ENCODE measurements around the gene WASHC4. TPM values are rescaled to one million over a fixed set of nuclear protein-coding genes. Genes with fewer than 3 reads are reported as not detected.

The WASHC4 gene
- total and polyA plus RNA-seq, 7 experiments from 2014 or later = 31.0 to 76.8 (median 51.4) TPM

GRCh38 chr12:105071981-105072380 is 35.5 kb upstream of the WASHC4 start:
- no peak for DNase-seq
- Histone ChIP-seq H3K4me1 (ENCODE audit: control insufficient read depth in 2 of 2, insufficient read depth in 2 of 2, low read length in 2 of 2) (no peaks in the 10 kb centered on the region), H3K4me3 (ENCODE audit: low read length) (no peak overlapping the region), H3K36me3 (ENCODE audit: control insufficient read depth in 2 of 3, insufficient read depth in 3 of 3, low read length in 3 of 3) (no peaks in the 10 kb centered on the region), H3K27ac (ENCODE audit: low read depth, low read length) (no peak overlapping the region), H3K27me3 (ENCODE audit: control insufficient read depth in 2 of 2, insufficient read depth in 2 of 2, low read length in 2 of 2) (no peaks in the 10 kb centered on the region), H3K9me3 (ENCODE audit: control insufficient read depth in 2 of 3, low read length in 3 of 3) (no peaks in the 10 kb centered on the region)
- peaks cover 0 to 12% (median 0%) of the 10 kb centered on the region in 5 donors for H3K27me3 Mint-ChIP-seq
- H3K36me3 Mint-ChIP-seq = peaks cover 0 to 4% (median 0%) of the 10 kb centered on the region in 5 donors
- CTCF ChIA-PET = no interaction called here
- no peaks in the 10 kb centered on the region for H3K9me3 Mint-ChIP-seq
- H3K4me1 Mint-ChIP-seq = no peaks in the 10 kb centered on the region
- no peak overlapping the region for H3K27ac Mint-ChIP-seq
- intact Hi-C loops (cut with micrococcal nuclease) = no loop called here
- no peak overlapping the region for H3K4me3 Mint-ChIP-seq
- no peak for ATAC-seq
- POLR2A ChIA-PET = interaction anchor here (1.8 kb wide), 1 partner anchor 10 kb away, joined by 3 read pairs; no protein-coding TSS in a partner anchor

GRCh38 chr12:105072888-105073488 is 34.5 kb upstream of the WASHC4 start:
- no peaks in the 10 kb centered on the region for H3K4me1 ChIP-seq (ENCODE audit: control insufficient read depth in 2 of 2, insufficient read depth in 2 of 2, low read length in 2 of 2)
- H3K4me3 ChIP-seq (ENCODE audit: low read length) = no peak overlapping the region
- POLR2A ChIA-PET = interaction anchor here (0.7 kb wide), 1 partner anchor 8 kb away, joined by 3 read pairs; no protein-coding TSS in a partner anchor
- Mint-ChIP-seq H3K9me3 (no peaks in the 10 kb centered on the region), H3K36me3 (peaks cover 0 to 4% (median 0%) of the 10 kb centered on the region in 5 donors), H3K27ac (no peak overlapping the region), H3K4me3 (no peak overlapping the region), H3K4me1 (no peaks in the 10 kb centered on the region), H3K27me3 (peaks cover 0 to 7% (median 0%) of the 10 kb centered on the region in 5 donors)
- H3K9me3 ChIP-seq (ENCODE audit: control insufficient read depth in 2 of 3, low read length in 3 of 3) = no peaks in the 10 kb centered on the region
- DNase-seq = no peak
- intact Hi-C loops (cut with micrococcal nuclease) = no loop called here
- no peak for ATAC-seq
- CTCF ChIA-PET = no interaction called here
- no peak overlapping the region for H3K27ac ChIP-seq (ENCODE audit: low read depth, low read length)
- no peaks in the 10 kb centered on the region for H3K27me3 ChIP-seq (ENCODE audit: control insufficient read depth in 2 of 2, insufficient read depth in 2 of 2, low read length in 2 of 2)
- H3K36me3 ChIP-seq (ENCODE audit: control insufficient read depth in 2 of 3, insufficient read depth in 3 of 3, low read length in 3 of 3) = no peaks in the 10 kb centered on the region

GRCh38 chr12:105076098-105076497 is 31.4 kb upstream of the WASHC4 start:
- no peak for ATAC-seq
- no peak for DNase-seq
- peaks cover 3 to 22% (median 11%) of the 10 kb centered on the region in 5 donors for H3K27me3 Mint-ChIP-seq
- no peaks in the 10 kb centered on the region for H3K4me1 Mint-ChIP-seq
- H3K9me3 ChIP-seq (ENCODE audit: control insufficient read depth in 2 of 3, low read length in 3 of 3) = no peaks in the 10 kb centered on the region
- peaks cover 0 to 8% of the 10 kb centered on the region in 2 donors for H3K27me3 ChIP-seq (ENCODE audit: control insufficient read depth in 2 of 2, insufficient read depth in 2 of 2, low read length in 2 of 2)
- H3K27ac ChIP-seq (ENCODE audit: low read depth, low read length) = no peak overlapping the region
- ChIA-PET CTCF (no interaction called here), POLR2A (no interaction called here)
- no peak overlapping the region for H3K4me3 Mint-ChIP-seq
- H3K27ac Mint-ChIP-seq = no peak overlapping the region
- H3K4me3 ChIP-seq (ENCODE audit: low read length) = no peak overlapping the region
- H3K9me3 Mint-ChIP-seq = no peaks in the 10 kb centered on the region
- intact Hi-C loops (cut with micrococcal nuclease) = no loop called here
- peaks cover 0 to 4% (median 0%) of the 10 kb centered on the region in 5 donors for H3K36me3 Mint-ChIP-seq
- no peaks in the 10 kb centered on the region for H3K4me1 ChIP-seq (ENCODE audit: control insufficient read depth in 2 of 2, insufficient read depth in 2 of 2, low read length in 2 of 2)
- peaks cover 0 to 3% (median 0%) of the 10 kb centered on the region in 3 experiments for H3K36me3 ChIP-seq (ENCODE audit: control insufficient read depth in 2 of 3, insufficient read depth in 3 of 3, low read length in 3 of 3)

- ChIA-PET CTCF (no interaction called here), POLR2A (no interaction called here)
- Mint-ChIP-seq H3K27ac (no peak overlapping the region), H3K4me1 (no peaks in the 10 kb centered on the region), H3K9me3 (no peaks in the 10 kb centered on the region), H3K27me3 (peaks cover 7 to 22% (median 17%) of the 10 kb centered on the region in 5 donors), H3K4me3 (no peak overlapping the region), H3K36me3 (peaks cover 0 to 4% (median 0%) of the 10 kb centered on the region in 5 donors)
- DNase-seq (no peak), ATAC-seq (no peak)
- Histone ChIP-seq H3K9me3 (ENCODE audit: control insufficient read depth in 2 of 3, low read length in 3 of 3) (no peaks in the 10 kb centered on the region), H3K36me3 (ENCODE audit: control insufficient read depth in 2 of 3, insufficient read depth in 3 of 3, low read length in 3 of 3) (peaks cover 0 to 3% (median 0%) of the 10 kb centered on the region in 3 experiments), H3K4me3 (ENCODE audit: low read length) (no peak overlapping the region), H3K27me3 (ENCODE audit: control insufficient read depth in 2 of 2, insufficient read depth in 2 of 2, low read length in 2 of 2) (peaks cover 0 to 8% of the 10 kb centered on the region in 2 donors), H3K4me1 (ENCODE audit: control insufficient read depth in 2 of 2, insufficient read depth in 2 of 2, low read length in 2 of 2) (no peaks in the 10 kb centered on the region), H3K27ac (ENCODE audit: low read depth, low read length) (no peak overlapping the region)
- intact Hi-C loops (cut with micrococcal nuclease) = no loop called here
Observed at GRCh38 chr12:105076913-105077312, 30.6 kb upstream of the WASHC4 start.

- H3K4me3 Mint-ChIP-seq = no peak overlapping the region
- ATAC-seq = no peak
- Histone ChIP-seq H3K9me3 (ENCODE audit: control insufficient read depth in 2 of 3, low read length in 3 of 3) (no peaks in the 10 kb centered on the region), H3K27me3 (ENCODE audit: control insufficient read depth in 2 of 2, insufficient read depth in 2 of 2, low read length in 2 of 2) (peaks cover 2 to 8% of the 10 kb centered on the region in 2 donors), H3K27ac (ENCODE audit: low read depth, low read length) (no peak overlapping the region), H3K4me1 (ENCODE audit: control insufficient read depth in 2 of 2, insufficient read depth in 2 of 2, low read length in 2 of 2) (no peaks in the 10 kb centered on the region), H3K36me3 (ENCODE audit: control insufficient read depth in 2 of 3, insufficient read depth in 3 of 3, low read length in 3 of 3) (peaks cover 0 to 3% (median 0%) of the 10 kb centered on the region in 3 experiments), H3K4me3 (ENCODE audit: low read length) (no peak overlapping the region)
- intact Hi-C loops (cut with micrococcal nuclease) = no loop called here
- H3K27me3 Mint-ChIP-seq = peaks cover 12 to 27% (median 22%) of the 10 kb centered on the region in 5 donors
- ChIA-PET CTCF (interaction anchor here (0.6 kb wide), 1 partner anchor 948 kb away, joined by 4 read pairs; no protein-coding TSS in a partner anchor), POLR2A (no interaction called here)
- no peak for DNase-seq
- no peaks in the 10 kb centered on the region for H3K4me1 Mint-ChIP-seq
- no peaks in the 10 kb centered on the region for H3K9me3 Mint-ChIP-seq
- H3K36me3 Mint-ChIP-seq = peaks cover 0 to 7% (median 0%) of the 10 kb centered on the region in 5 donors
- H3K27ac Mint-ChIP-seq = no peak overlapping the region
Observed at GRCh38 chr12:105077435-105077834, 30.1 kb upstream of the WASHC4 start.

GRCh38 chr12:105078712-105079570 is 28.6 kb upstream of the WASHC4 start:
- Mint-ChIP-seq H3K27ac (no peak overlapping the region), H3K36me3 (peaks cover 0 to 4% (median 0%) of the 10 kb centered on the region in 5 donors), H3K9me3 (peaks cover 0 to 2% (median 0%) of the 10 kb centered on the region in 11 donors), H3K27me3 (peaks cover 27 to 42% (median 35%) of the 10 kb centered on the region in 5 donors), H3K4me1 (peaks cover 5 to 8% (median 6%) of the 10 kb centered on the region in 7 donors), H3K4me3 (no peak overlapping the region)
- intact Hi-C loops (cut with micrococcal nuclease) = no loop called here
- peaks cover 8 to 10% of the 10 kb centered on the region in 2 donors for H3K27me3 ChIP-seq (ENCODE audit: control insufficient read depth in 2 of 2, insufficient read depth in 2 of 2, low read length in 2 of 2)
- no peaks in the 10 kb centered on the region for H3K9me3 ChIP-seq (ENCODE audit: control insufficient read depth in 2 of 3, low read length in 3 of 3)
- no peak overlapping the region for H3K27ac ChIP-seq (ENCODE audit: low read depth, low read length)
- ATAC-seq = no peak
- peaks cover 0 to 5% of the 10 kb centered on the region in 2 donors for H3K4me1 ChIP-seq (ENCODE audit: control insufficient read depth in 2 of 2, insufficient read depth in 2 of 2, low read length in 2 of 2)
- no peak for DNase-seq
- H3K4me3 ChIP-seq (ENCODE audit: low read length) = no peak overlapping the region
- CTCF ChIA-PET = no interaction called here
- POLR2A ChIA-PET = no interaction called here
- peaks cover 0 to 3% (median 0%) of the 10 kb centered on the region in 3 experiments for H3K36me3 ChIP-seq (ENCODE audit: control insufficient read depth in 2 of 3, insufficient read depth in 3 of 3, low read length in 3 of 3)
